HG03025 (cell line): ENCODE data around the gene MICAL2.

ENCODE experiments used
- ATAC-seq: cut with Tn5 transposase; IDR thresholded peaks from one replicate; pipeline ENCODE4 v1.9.1; 2021; ENCODE audit warnings: mild to moderate bottlenecking, moderate library complexity; ENCODE audit not compliant: unreplicated experiment, low FRiP score

Gene MICAL2

DNA sequence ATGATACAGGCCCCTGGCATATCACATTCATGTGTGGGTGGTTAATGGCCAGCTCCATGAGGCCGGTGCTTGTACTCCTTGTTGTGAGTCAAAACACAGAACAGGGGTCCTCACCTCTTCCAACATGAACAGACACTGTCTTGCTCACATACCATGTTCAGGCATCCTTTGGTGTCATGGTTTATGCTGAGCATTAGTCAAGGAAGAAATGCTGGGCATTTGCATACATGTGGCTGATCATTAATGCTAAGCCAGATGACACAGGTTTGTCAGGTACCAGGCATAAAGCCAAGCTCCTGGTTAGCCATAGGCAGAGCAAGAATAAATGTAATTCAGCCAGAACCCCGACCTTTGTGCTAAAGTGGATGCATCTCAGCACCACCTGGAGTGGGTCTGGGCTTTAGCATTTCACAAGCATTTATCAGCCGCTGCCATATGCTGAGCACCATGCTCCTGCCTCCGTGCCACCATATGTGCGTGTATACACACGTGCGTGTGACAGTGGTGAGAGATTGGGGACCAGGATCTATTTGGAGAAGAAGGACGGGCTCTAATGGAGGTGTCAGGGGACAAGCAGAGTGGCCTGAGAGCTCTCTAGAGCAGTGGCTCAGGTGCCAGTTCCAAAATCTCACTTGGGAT is 55.0 kb downstream of the MICAL2 start:
- ATAC-seq, result no peak

DNA sequence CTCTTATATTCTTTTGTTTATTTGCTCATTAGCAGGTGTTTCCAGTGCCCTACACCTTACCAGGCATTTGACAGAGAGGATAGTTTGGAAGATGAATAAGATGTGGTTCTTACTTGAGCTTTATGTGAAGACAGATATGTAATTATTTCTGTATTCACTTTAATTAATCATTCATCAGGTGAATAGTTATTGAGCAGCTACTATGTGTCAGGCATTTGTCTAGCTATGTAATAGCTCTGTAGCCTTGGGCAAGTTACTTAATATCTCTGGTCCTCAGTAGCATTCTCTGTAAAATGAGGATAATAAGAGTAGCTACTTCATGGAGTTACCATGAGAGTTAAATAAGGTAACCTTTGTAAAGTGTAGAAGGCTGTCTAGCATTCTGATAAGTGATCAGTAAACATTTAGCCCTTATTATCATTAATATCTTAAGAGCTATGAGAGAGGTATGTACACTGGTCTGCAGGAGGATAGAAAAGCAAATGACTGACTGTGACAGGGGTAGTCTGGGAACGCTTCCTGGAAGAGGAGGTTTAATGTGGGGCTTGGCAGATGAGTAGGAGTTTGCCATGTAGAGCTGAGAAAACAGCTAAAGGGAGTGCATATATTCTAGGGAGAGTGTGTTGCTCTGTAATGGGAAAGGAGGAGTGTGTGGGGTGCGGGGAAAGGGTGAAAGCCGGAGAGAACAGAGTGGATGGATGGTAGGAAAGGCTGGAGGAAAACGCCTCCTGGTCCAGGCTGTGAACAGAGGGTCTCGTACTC is 56.1 kb downstream of the MICAL2 start:
- no peak for ATAC-seq

DNA sequence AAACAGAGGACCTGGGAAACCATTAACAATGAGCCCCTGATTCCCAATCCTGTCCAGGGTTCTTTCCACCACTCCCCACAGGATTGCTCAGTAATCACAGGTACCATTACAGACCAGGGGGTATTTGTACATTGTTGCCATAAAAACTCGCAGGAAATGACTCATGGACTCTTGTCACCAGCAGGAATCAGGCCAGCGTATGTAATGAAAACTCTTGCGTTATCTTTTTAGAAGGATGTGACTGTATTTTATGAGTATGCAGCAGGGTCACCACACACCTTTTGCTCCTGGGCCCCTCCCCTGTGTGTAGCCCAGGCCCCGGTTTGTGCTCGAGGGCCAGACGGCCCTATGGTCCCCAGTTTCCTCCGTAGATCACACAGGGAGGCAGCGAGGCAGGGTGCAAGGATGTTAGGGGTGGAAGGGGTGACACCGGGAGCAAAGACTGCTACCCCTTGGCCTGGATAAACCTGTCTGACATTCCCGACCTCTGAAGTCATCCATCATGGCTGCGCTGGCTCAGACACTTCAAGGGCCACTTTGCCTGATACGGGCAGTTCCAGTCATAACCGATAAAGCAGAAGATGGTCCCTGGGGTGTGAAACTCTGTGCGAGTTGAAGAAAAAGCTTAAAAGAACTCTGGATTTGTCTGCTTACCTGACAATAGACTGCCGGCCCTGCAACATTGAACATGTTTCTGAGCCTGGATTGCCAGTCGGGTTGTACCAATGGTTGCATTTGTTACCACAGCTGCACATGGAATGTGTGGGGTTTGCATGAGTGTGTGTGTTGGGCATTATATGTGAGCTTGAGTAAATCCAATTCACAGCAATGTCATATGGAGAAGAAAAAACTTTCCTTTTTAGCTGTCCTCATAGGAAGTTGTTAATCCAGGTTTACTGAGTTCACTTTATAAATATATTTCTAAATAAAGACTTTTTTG is 56.9 kb downstream of the MICAL2 start:
- ATAC-seq, result no peak

DNA sequence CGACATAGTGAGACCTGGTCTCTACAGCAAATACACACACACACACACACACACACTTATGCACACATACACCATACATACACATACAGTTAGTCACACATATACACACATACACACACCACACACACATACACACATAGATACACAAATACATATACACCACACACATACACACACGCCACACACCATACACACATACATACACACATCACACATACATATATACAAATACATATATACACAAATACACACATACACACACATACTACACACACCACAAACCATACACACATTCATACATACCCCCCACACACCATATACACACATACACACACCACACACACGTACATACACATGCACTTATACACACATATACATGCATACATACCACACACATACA is 57.7 kb downstream of the MICAL2 start:
- ATAC-seq, result no peak

DNA sequence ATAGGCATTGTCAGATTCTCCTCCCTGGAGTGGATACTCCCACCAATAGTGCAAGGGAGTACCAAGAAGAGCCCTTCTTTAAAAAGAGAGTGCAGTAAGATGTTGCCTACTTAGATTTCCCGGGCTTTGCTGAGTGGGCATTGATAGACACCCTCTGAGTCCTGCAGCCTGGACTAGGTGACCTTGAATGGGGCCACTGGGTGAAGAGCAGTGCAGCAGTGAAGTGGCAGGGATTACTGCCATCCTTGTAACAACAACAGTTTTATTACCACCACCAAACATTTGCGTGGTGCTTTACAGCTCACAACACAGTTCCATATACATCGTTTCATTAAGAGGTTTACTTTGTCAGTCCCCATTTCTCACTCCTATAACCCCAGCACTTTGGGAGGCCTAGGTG is 59.4 kb downstream of the MICAL2 start:
- no peak for ATAC-seq

DNA sequence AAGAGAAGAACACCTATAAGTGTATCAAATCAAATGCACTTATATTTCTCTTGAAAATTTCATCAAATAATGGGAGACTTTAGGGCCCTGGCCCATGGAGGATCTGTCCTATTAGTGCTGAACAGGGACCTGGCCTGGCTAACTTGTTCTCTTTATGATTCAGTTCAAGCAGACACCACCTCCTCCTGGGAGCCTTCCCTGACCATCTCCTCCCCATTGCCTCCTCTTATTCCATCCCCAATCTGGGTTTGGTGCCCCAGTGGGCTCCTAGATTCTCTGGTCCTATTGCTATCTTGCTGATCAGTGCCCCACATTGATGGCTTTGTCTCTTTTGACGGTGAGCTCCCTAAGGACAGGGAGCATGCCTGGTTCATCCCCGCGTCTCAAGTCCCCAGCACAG is 60.1 kb downstream of the MICAL2 start:
- no peak for ATAC-seq

DNA sequence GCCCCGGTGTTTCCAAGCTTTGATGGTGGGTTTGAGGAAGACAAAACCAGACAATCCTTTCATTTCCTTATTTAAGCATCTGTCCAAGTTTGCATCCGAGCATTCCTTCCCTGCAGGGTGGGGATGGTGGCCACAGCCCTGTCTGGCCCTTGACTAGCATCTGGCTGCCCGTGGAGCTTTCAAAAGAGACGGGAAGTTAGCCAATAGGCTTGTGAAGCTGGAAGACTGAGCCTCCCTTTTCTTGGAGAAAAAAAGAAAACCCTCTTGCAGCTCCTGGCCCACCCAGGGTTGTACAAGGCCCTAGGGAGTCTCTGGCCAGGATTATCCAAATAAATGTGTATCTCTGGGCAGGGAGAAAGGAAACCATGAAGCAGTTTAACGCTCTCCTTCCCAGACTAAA is 60.6 kb downstream of the MICAL2 start:
- ATAC-seq, result no peak

DNA sequence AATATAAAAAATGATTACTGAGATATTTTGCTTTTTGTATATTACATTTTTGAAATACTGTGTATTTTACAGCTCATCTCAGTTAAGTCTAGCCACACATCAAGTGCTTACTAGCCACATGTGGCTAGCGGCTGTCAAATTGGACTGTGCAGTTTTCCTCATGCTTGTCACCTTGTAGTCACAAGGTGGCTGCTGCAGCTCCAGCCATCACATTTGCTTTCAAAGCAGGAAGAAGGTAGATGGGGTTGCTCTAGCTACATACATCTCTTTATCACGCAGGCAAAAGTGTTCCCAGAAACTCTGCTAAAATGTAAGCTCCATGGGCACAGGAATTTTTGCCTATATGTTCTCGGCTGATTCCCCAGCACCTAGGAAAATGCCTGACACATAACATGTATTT is 61.5 kb downstream of the MICAL2 start:
- ATAC-seq, result no peak

DNA sequence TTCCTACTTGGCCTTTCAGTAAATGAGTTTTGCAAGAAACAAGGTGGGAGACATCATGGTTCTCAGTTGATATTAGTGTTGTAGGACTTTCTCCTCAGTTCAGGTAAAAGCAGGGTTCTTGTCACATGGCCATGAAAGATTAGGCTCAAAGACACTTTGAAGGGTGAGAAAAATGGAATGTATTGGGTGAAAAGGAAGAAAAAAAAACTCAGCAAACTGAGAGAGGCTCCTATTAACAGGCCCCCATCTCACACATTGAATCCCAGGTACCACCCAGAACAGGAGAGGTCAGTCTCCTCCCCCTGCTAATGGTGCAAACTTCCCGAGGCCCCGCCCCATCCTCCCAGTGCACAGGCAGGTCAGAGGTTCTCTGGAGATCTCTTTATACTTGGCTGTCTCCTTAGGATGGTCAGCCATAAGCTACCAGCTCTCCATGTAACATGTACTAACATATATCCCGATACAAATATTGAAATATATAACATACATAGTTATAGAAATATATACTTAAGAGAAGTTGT is 62.2 kb downstream of the MICAL2 start:
- no peak for ATAC-seq

DNA sequence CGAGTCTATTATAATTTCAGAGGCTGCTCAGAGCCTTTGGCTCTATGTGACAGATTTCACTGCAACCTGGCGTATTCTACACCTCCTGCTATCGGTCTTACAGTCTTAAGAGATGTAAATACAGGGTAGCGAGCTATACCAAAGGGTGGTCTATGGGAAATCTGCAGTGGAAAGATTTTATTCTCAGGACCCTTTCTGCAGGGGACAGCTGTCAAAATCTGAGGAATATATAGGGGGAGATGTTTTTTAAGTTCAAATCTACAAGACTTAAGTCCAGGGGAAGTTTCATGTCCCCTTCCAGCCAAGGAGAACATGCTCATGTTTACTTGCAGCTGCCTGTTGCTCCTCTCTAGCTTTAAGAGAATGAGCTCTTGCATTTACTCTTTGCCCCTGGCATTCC is 62.7 kb downstream of the MICAL2 start:
- ATAC-seq, result no peak

DNA sequence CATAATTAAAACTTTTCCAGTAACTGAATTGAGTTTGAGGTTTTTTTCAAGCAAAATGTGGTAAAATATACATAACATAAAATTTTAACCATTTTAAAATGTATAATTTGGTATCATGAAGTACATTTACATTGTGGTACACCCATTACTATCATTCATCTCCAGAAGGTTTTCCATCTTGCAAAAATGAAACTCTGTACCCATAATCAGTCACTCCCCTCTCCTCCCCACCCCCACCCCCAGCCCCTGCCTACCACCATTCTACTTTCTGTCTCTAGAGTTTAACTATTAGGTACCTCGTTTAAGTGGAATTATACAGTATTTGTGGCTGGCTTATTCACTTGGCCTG is 63.7 kb downstream of the MICAL2 start:
- peak; percentile 1 for ATAC-seq

DNA sequence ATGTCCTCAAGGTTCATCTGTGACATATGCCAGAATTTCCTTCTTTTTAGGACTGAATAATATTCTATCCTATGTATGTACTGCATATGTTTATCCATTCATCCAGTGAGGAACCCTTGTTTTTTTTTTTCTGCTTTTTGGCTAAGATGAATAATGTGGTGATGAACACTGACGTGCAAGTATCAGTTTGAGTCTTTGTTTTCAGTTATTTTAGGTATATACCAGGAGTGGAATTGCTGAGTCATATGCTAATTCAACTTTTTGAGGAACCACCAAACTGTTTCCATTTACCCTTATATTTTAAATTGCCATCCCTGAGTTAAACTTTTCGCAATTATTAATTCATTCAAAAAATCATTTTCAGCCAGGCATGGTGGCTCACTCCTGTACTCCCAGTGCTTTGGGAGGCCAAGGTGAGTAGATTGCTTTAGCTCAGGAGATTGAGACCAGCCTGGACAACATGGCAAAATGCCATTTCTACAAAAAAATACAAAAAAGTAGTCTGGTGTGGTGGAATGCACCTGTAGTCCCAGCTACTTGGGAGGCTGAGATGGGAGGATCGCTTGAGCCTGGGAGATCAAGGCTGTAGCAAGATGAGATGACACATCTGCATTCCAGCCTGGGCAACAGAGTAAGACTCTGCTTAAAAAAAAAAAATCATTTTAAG is 64.2 kb downstream of the MICAL2 start:
- peak; percentile 57 for ATAC-seq

DNA sequence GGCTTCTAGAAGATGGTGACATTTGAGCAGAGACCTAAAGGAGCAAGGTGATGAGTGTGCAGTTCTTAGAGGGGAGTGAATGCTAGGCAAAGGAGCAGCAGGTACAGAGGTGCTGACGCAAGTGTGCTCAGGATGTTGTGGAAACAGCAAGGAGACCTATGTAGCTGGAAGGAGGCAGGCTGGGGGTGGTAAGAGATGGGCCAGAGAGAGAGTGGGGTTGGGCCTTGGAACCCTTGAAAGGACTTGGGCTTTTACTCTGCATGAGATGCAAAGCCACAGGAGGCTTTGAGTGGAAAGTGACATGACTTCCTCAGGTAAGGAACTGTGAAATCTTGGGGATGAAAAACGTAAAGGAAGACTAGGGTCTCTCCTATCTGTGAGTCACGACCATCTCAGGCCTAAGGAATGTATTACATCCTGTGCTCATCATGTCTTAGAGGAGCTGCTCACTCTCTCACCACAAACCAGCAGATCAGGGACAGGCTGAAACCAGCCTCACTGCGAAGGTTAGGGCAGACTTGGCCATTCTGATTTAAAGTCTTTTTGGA is 65.4 kb downstream of the MICAL2 start:
- no peak for ATAC-seq

DNA sequence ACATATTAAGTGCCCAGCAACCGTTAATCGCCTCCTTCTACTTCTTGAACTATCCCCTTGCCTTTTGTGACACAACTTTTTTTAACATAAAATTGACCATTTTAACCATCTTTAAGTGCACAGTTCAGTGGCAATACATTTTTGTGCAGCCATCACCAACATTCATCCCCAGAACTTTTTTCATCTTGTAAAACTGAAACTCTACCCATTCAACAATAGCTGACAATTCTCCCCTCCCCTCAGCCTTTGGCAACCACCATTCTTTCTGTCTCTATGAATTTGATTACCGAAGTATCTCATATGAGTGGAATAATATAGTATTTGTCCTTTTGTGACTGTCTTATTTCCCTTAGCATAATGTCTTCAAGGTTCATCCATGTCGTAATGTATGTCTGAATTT is 66.0 kb downstream of the MICAL2 start:
- ATAC-seq, result no peak

DNA sequence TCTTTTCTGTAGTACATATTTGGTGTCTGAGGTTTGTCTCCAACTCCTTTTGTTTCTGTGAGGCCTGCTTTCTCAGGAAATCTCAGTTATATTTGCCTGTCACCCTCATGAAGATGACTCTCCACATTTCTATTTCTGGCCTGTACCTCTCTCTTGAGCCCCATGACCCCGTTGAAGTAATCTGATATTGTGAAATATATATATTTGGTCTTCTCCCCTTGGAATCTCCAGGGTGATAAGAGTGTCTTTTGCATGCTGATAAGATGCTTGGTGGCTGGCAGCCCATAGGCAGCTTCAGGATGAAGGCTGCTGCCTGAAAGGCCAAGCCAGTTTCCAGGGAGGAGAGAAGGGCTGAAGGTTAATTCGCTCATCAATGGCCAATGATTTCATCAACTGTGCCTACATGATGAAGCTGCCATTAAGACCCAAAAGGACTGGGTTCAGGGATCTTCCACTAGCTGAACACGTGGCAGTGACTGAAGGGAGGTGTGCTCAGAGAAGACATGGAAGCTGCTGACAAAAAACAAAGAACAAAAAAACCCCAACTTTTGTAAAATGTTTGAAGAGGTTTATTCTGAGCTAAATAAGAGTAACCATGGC is 67.4 kb downstream of the MICAL2 start:
- ATAC-seq, result no peak

DNA sequence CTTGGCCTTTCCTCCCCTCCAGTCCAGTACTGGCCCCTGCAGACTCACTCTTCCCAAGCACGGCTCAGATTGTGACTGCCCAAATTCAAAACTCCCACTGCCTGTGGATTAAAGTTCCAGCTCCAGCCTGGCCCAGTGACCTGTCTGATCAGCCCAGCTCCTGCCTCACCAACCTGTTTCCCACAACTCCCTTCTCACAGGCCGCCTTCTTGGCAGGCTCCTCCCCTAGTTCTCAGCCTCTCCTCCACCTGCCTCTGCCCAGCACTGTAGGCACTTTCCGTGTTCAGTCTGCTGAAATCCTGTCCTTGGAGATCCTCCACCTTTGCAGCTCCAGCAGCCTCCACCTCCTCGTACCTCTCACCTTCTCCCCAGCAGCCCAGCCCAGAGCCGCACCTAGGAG is 68.6 kb downstream of the MICAL2 start:
- ATAC-seq, result no peak

DNA sequence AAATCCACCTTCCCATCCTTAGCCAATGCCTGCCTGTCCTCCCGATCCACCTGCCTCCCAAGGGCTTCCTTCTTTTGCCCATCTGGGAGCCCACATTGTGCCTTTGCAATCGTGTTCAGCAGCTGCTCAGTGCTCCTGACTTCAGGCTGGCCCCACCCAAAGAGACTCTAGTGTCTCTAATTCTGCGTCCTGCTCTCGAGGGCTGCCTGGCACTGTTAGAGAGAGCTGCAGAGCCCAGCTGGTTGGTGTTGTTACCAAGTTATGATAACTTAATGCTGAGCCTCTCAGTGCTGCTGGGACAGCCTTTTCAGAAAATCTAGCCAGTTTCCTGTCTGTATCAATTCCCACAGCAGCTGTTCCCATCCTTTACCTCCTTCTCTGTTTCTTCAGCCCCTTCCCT is 69.1 kb downstream of the MICAL2 start:
- ATAC-seq, result no peak

DNA sequence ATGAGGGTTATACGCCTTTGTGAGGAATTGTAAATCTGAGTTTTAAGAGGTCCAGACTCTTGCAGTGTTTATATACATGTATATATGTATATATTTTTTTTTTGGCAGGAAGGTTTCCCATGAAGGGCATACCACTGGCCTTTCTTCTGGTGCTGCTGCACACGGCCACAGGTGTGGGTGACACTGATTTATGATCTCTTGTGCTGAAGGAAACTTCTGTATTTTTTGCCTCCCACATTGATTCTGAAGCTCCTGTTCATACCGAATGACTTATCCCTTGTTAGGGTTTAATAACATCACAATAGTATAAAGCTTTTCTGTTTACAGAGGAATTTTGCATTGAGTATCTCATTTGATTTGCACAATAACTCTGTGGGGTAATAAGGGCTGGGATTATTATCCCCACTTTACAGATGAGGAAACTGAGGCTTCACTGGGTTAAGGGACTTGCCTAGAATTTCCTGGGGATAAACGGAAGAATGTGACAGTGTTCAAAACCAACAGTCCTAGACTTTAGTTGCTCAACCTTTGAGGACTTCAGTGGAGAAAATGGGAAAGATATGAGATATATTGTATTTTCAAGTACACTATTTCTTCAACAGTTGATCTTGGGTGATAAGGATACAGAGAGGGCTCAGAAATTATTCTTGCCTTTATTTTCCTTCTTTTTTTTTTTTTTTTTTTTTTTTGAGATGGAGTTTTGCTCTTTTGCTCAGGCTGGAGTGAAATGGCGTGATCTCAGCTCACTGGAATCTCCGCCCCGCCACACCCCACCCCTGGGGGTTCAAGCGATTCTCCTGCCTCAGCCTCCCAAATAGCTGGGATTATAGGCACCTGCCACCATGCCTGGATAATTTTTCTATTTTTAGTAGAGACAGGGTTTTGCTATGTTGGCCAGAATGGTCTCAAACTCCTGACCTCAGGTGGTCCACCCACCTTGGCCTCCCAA is 70.1 kb downstream of the MICAL2 start:
- no peak for ATAC-seq

DNA sequence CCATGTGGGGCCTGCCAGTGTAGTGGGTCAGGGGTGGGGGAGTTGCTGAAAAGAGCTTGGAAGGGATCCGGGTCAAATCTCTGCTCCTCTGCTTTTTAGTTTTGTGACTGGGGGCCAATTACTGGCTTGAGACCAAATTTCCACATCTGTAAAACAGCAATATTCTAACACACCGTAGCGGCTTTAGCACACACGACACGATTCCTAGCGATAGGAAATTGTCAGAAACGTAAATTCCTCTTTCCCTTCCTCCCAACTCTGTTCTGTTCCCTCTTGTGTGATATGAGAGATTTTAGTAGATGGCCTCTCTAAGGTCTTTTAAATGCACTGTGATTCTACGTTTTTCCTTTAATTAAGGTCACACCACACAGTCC is 71.9 kb downstream of the MICAL2 start:
- ATAC-seq, result no peak
